Right lobe of liver (tissue), 4 donors: ENCODE data around the gene COG7.

Experiments used
- CTCF ChIP-seq, 4 donors: fragments of 200-600 bp in 3 of 4; fragments of 450-650 bp in 1 of 4; IDR thresholded peaks; one replicate each; pipeline versions ENCODE4 v1.5.1 to v1.8.0; 2016 to 2022; ENCODE audit warnings: antibody characterized with exemption in 4 of 4, mild to moderate bottlenecking in 2 of 4
- POLR2A ChIP-seq: fragments of 450-650 bp; IDR thresholded peaks from one replicate; pipeline ENCODE4 v1.6.1; 2017; ENCODE audit warnings: antibody characterized with exemption, mild to moderate bottlenecking
- donor health status: DM: no; HTN: no; CAD: no.
- donor health status: DM: no; HTN: no; CAD: no.
- donor health status: DM: no; HTN: yes; CAD: no.

DNA sequence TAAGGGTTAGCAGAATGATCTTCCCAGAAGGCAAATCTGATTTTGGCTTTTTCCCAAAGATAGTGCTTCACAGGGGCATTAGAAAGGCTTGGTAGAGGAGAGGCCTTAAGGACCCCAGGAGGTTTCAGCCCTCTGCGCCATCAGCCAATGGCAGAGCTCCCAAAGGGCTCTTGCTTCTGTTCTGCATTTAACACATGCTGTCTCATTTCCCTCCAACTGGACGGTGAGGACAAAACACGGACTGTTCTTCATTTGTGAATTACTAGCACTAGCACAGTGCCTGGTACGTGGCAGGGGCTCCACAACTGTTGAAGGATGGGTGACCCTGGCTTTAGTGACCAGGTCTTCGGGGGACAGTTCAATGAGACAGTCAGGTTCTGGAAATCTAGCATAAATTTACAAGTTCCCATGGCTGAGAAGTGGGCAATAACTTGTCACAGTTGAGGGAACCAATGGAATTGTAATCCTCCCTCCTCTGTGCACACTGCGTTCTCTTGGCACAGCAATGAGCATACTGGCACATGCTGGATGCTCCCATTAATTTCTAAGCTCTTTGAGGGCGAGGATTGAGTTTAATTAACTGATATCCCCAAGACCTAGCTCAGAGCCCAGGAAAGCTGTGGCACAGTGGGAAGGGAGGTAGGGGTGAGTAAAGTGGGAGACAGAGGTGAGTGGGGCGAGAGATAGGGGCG, 45.4 kb downstream of the COG7 start:
- no peak for TF ChIP-seq CTCF (IDR thresholded peaks at IDR 0.05)
- no peak for TF ChIP-seq POLR2A
